ENCODE measurements around the gene INSM1.
A peak's percentile ranks its signal among the peaks of the same experiment; 100 is the strongest.
"Not testable (repeated sequence)": the region's sequence is repeated elsewhere in the genome, so short reads cannot be mapped to it uniquely, and the experiment has no call there.

Gene INSM1

GRCh38 chr20:20342066-20342465 is 25.8 kb upstream of the INSM1 start:
- no peak overlapping the region for H3K27ac ChIP-seq
- TF ChIP-seq CTCF (conservative IDR thresholded peaks at IDR 0.05) (no peak), ZFX (IDR thresholded peaks at IDR 0.05) (no peak)

GRCh38 chr20:20343932-20344331 is 24.0 kb upstream of the INSM1 start:
- no peak overlapping the region for H3K27ac ChIP-seq
- no peak for TF ChIP-seq CTCF (conservative IDR thresholded peaks at IDR 0.05)
- TF ChIP-seq ZFX (IDR thresholded peaks at IDR 0.05): no peak

GRCh38 chr20:20344476-20344875 is 23.4 kb upstream of the INSM1 start:
- TF ChIP-seq ZFX (IDR thresholded peaks at IDR 0.05) (no peak), CTCF (conservative IDR thresholded peaks at IDR 0.05) (no peak)
- H3K27ac ChIP-seq: no peak overlapping the region

- no peak overlapping the region for H3K27ac ChIP-seq
- no peak for TF ChIP-seq CTCF (conservative IDR thresholded peaks at IDR 0.05)
- no peak for TF ChIP-seq ZFX (IDR thresholded peaks at IDR 0.05)
Measured at GRCh38 chr20:20353576-20353975, 14.3 kb upstream of the INSM1 start.

GRCh38 chr20:20355503-20355902 is 12.4 kb upstream of the INSM1 start:
- not testable (repeated sequence) for H3K27ac ChIP-seq

- no peak overlapping the region for H3K27ac ChIP-seq
- TF ChIP-seq ZFX (IDR thresholded peaks at IDR 0.05) (no peak), CTCF (conservative IDR thresholded peaks at IDR 0.05) (no peak)
Measured at GRCh38 chr20:20358801-20359200, 9.1 kb upstream of the INSM1 start.

GRCh38 chr20:20359628-20360027 is 8.3 kb upstream of the INSM1 start:
- H3K27ac ChIP-seq: no peak overlapping the region
- no peak for TF ChIP-seq CTCF (conservative IDR thresholded peaks at IDR 0.05)
- TF ChIP-seq ZFX (IDR thresholded peaks at IDR 0.05): no peak

GRCh38 chr20:20360464-20360863 is 7.4 kb upstream of the INSM1 start:
- H3K27ac ChIP-seq: no peak overlapping the region
- TF ChIP-seq ZFX (IDR thresholded peaks at IDR 0.05) (no peak), CTCF (conservative IDR thresholded peaks at IDR 0.05) (peak; percentile 91)
